Measurements from ENCODE around the gene NTMT1. TPM values are rescaled to one million over a fixed set of nuclear protein-coding genes. Genes with fewer than 3 reads are reported as not detected.

Gene NTMT1
- total and polyA plus RNA-seq, 9 donors: 11.7 to 33.1 (median 25.3) TPM

GRCh38 chr9:129580211-129580915 lies 45.6 kb upstream of the NTMT1 start:
- Histone ChIP-seq H3K27ac (no peak overlapping the region), H3K36me3 (no peaks in the 10 kb centered on the region), H3K9me3 (no peaks in the 10 kb centered on the region), H3K4me1 (ENCODE audit: insufficient read depth) (no peaks in the 10 kb centered on the region), H3K4me3 (no peak overlapping the region), H3K27me3 (no peaks in the 10 kb centered on the region)
- intact Hi-C loops (cut with DNase I): loop anchor here in 1 of 4 donors (10.0 kb wide), 1 partner anchor 186 kb away; no protein-coding TSS in a partner anchor
- DNase-seq: no peak
- TF ChIP-seq EP300 (IDR thresholded peaks at IDR 0.05) (no peak), POLR2A (IDR thresholded peaks at IDR 0.05) (no peak)
- TF ChIP-seq, protein P1, sequence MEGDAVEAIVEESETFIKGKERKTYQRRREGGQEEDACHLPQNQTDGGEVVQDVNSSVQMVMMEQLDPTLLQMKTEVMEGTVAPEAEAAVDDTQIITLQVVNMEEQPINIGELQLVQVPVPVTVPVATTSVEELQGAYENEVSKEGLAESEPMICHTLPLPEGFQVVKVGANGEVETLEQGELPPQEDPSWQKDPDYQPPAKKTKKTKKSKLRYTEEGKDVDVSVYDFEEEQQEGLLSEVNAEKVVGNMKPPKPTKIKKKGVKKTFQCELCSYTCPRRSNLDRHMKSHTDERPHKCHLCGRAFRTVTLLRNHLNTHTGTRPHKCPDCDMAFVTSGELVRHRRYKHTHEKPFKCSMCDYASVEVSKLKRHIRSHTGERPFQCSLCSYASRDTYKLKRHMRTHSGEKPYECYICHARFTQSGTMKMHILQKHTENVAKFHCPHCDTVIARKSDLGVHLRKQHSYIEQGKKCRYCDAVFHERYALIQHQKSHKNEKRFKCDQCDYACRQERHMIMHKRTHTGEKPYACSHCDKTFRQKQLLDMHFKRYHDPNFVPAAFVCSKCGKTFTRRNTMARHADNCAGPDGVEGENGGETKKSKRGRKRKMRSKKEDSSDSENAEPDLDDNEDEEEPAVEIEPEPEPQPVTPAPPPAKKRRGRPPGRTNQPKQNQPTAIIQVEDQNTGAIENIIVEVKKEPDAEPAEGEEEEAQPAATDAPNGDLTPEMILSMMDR (IDR thresholded peaks at IDR 0.05): no peak
- WGBS, 3 donors: 83 to 87% (median 83%) methylated on average over 11 of the region's 11 CpGs

DNA sequence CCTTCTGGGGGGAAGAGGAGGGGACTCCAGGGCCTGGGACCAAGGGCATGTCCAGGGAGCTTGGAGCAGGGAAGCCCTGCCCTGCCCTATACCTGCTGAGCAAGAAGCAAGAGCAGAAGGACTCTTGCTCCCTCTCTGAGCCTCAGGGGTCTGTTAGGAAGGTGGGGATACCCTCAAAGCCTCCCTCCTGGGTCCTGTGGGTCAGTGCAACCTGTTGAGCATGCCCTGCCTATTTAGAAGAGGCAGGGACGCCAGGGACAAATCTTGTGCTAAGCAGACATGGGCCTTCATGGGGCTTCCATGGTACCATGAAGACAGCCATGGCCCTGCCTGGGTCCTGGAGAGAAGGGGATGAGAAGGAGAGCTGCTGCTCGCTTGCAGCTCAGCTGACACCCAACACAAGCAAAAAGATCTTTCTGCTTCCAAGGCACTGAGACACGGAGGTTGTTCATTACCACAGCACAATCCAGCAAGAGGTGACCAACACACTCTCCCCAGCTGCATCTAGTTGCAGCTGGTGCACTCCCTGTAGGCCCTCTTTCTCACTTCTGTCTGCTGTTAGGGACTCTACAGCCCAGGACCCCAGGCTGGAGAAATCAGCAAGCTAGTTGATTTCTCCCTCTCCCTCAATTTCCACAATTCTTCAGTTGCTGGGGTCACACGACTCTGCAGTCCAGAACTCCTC lies 44.3 kb upstream of the NTMT1 start:
- peaks cover 3% of the 10 kb centered on the region for H3K4me1 ChIP-seq (ENCODE audit: insufficient read depth)
- WGBS, 3 donors: 58 to 74% (median 67%) methylated on average over 4 of the region's 4 CpGs
- H3K9me3 ChIP-seq: no peaks in the 10 kb centered on the region
- intact Hi-C loops (cut with DNase I): loop anchor here in 1 of 4 donors (10.0 kb wide), 1 partner anchor 187 kb away; no protein-coding TSS in a partner anchor
- no peaks in the 10 kb centered on the region for H3K36me3 ChIP-seq
- TF ChIP-seq EP300 (IDR thresholded peaks at IDR 0.05): no peak
- TF ChIP-seq, protein P1 (IDR thresholded peaks at IDR 0.05): no peak
- TF ChIP-seq POLR2A (IDR thresholded peaks at IDR 0.05): no peak
- H3K27ac ChIP-seq: no peak overlapping the region
- no peak overlapping the region for H3K4me3 ChIP-seq
- no peaks in the 10 kb centered on the region for H3K27me3 ChIP-seq
- DNase-seq: no peak

DNA sequence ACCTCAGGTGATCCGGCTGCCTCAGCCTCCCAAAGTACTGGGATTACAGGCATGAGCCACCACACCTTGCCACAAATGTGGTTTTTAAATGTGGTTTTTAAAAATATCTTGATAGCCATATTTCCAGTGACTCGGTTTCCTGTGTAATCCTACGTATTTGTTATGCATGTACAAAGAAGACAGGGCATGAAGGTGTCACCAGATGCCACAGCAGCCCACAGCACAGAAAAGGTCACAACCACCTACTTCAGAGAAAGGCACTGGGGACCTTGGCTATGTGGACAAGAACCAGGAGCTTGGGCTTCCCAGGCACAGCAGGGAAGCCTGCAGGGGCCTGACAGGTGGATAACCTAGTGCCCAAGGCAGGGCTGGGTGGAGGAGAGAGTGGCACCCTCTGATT lies 43.1 kb upstream of the NTMT1 start:
- Histone ChIP-seq H3K36me3 (no peaks in the 10 kb centered on the region), H3K27me3 (no peaks in the 10 kb centered on the region), H3K9me3 (no peaks in the 10 kb centered on the region), H3K4me1 (ENCODE audit: insufficient read depth) (peaks cover 7% of the 10 kb centered on the region), H3K4me3 (no peak overlapping the region), H3K27ac (no peak overlapping the region)
- TF ChIP-seq EP300 (IDR thresholded peaks at IDR 0.05): no peak
- TF ChIP-seq, protein P1 (IDR thresholded peaks at IDR 0.05): no peak
- TF ChIP-seq POLR2A (IDR thresholded peaks at IDR 0.05): no peak
- no peak for DNase-seq
- WGBS, 3 donors: 89 to 93% (median 91%) methylated on average over 3 of the region's 3 CpGs
- intact Hi-C loops (cut with DNase I): loop anchor here in 1 of 4 donors (10.0 kb wide), 1 partner anchor 188 kb away; no protein-coding TSS in a partner anchor

DNA sequence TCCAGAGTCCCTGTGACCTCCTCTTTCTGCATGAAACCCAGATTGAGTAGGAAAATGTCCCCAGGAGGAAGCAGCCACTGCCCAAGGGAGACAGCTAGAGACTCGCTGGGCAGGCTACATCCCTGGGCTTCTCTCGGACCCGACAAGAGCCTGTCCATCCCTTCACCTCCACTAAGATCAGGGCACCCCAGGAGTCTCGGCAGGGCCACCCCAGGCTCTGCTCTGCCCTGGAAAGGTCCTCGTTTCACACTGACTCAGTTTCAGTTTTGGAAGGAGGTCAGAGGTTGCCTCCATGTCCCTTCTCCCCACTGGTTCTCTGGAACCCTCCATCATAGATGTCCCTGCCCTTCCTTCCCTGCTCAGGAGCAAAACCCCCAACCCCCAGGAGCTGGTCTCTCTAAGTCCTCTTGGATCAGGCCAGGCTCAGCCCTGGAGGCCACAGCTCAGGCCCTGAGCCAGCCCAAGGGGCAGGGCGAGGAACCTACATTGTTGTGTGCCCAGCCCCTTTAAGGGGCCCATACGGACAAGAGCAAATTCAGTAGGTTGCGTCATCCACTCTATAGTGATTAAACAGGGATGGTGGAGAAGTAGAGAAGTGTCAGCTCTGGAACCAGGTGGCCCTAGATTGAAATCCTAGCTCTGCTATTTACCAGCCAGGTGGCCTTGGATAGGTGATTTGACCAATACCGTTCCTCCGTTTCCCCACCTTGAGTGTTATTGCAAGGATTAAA lies 42.5 kb upstream of the NTMT1 start:
- Histone ChIP-seq H3K9me3 (no peaks in the 10 kb centered on the region), H3K36me3 (no peaks in the 10 kb centered on the region), H3K4me3 (no peak overlapping the region), H3K27me3 (no peaks in the 10 kb centered on the region), H3K4me1 (ENCODE audit: insufficient read depth) (peaks cover 7% of the 10 kb centered on the region), H3K27ac (no peak overlapping the region)
- DNase-seq: peak in 1 of 5 donors; percentile 13
- intact Hi-C loops (cut with DNase I): loop anchor here in 1 of 4 donors (10.0 kb wide), 1 partner anchor 189 kb away; no protein-coding TSS in a partner anchor
- TF ChIP-seq EP300 (IDR thresholded peaks at IDR 0.05) (no peak), POLR2A (IDR thresholded peaks at IDR 0.05) (no peak)
- TF ChIP-seq, protein P1 (IDR thresholded peaks at IDR 0.05): no peak
- WGBS, 3 donors: 76 to 83% (median 81%) methylated on average over 10 of the region's 10 CpGs

Data from ovary (tissue), 9 donors.